ENCODE results near the gene FHIT.

GRCh38 chr3:60268123-60268522, 983.1 kb downstream of the FHIT start:
- no peak for TF ChIP-seq ATF2 (IDR thresholded peaks at IDR 0.05; ENCODE audit: low read length)
- no peak for TF ChIP-seq POLR2A (IDR thresholded peaks at IDR 0.05; ENCODE audit: low read depth, low read length)
- no peak for TF ChIP-seq ZSCAN29 (IDR thresholded peaks at IDR 0.05)
- no peak for TF ChIP-seq POLR2AphosphoS5 (IDR thresholded peaks at IDR 0.05; ENCODE audit: low read length)
- no peak for TF ChIP-seq NR2C1 (IDR thresholded peaks at IDR 0.05)
- TF ChIP-seq CTCF (IDR thresholded peaks at IDR 0.05 in 2 of 3, conservative IDR thresholded peaks at IDR 0.05 in 1 of 3; ENCODE audit: control insufficient read depth in 2 of 3, extremely low read depth in 1 of 3, insufficient read depth in 1 of 3, low read depth in 3 of 3, low read length in 3 of 3), result no peak
- TF ChIP-seq EZH2 (IDR thresholded peaks at IDR 0.05; ENCODE audit: borderline replicate concordance, control insufficient read depth, low read depth, low read length), result no peak
- TF ChIP-seq MAX (IDR thresholded peaks at IDR 0.05; ENCODE audit: low read depth, low read length), result no peak
- no peak for TF ChIP-seq CBX5 (IDR thresholded peaks at IDR 0.05; ENCODE audit: low read depth)
